Measurements from ENCODE around the gene C3orf62.
"Not testable (repeated sequence)": the region's sequence is repeated elsewhere in the genome, so short reads cannot be mapped to it uniquely, and the experiment has no call there.

Gene C3orf62

GRCh38 chr3:49269443-49270155, 7.4 kb downstream of the C3orf62 start:
- no peak for DNase-seq (ENCODE audit: low read depth in 2 of 2)

- no peak for DNase-seq (ENCODE audit: low read depth in 2 of 2)
Measured at GRCh38 chr3:49266410-49267095, 10.5 kb downstream of the C3orf62 start.

DNA sequence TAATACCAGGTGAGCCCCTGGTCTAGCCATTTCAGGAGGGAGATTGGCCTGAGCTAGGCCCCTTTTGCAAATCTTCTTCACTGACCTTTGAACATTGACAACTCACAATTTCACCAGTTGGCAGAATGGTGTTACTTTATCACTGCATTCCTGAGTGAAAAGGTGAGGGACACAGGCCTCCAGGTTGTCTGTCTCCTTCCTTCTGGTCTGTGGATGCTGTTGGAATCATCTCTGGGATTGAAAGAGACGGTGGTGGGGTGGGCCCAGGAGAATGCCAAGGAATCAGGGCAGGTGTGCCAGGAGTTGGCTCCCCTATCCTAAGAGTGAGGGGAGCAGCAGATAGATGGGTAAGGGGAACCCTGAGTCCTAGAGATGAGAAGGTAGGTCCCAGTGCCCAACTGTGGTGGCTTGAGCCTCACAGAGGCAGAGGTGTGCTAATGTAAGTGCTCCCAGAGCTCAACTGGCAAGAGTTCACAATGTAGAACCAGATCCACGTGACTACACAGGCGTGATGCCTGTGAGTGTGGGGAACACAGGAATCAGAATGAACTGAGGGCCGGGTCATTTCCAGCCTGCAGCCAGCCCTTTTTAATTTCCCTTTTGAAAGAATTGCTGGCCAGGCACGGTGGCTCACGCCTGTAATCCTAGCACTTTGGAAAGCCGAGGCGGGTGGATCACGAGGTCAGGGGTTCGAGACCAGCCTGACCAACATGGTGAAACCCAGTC, 11.2 kb downstream of the C3orf62 start:
- DNase-seq (ENCODE audit: low read depth in 2 of 2): no peak

DNA sequence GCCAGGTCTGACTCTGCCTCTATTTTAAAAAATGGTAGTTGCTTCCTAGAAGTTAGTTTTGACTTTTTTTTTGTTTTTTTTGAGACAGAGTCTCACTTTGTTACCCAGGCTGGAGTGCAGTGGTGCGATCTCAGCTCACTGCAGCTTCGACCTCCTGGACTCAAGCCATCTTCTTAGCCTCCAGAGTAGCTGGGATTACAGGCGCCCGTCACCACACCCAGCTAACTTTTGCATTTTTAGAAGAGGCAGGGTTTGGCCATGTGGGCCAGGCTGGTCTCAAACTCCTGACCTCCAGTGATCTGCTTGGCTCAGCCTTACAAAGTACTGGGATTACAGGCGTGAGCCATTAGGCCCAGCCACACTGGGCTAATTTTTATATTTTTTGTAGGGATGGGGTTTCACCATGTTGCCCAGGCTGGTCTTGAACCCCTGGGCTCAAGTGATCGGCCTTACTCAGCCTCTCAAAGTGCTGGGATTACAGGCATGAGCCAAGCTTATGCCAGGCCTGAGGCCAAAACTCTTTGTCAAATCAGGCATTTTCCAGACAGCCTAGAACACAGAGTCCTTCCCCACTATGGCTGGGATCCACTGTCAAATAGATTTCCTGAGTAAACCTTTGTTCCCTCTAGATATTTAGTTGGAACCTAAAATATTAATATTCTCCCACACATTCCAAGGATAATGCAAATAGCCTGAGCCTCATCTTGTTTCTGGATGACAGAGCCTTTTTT, 13.7 kb downstream of the C3orf62 start:
- no peak for DNase-seq (ENCODE audit: low read depth in 2 of 2)

DNA sequence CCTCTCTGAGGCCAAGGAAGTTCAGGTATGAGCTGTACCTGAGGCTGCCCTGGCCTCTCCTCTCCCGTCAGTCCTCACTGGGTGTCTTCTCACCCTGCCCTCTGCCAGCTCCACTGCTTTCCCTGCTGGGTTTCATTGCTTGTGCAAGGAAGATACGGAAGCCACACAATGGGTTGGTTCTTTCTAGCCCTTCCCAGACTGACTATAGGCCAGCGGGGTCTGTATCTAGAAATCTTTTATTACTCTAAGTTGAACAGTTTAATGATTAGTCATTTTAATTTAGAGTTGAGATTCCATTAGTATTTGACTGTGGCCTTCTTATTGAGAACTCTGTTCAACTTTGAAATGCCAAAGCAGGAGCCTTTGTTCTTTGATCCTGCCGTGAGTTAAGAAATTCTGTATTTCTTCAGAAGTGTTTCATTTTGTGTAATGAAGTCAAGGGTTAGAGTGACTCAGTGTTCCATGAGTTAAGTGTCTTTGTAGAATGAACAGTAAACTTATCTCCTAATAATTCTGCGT, 16.2 kb downstream of the C3orf62 start:
- no peak for DNase-seq (ENCODE audit: low read depth in 2 of 2)

DNA sequence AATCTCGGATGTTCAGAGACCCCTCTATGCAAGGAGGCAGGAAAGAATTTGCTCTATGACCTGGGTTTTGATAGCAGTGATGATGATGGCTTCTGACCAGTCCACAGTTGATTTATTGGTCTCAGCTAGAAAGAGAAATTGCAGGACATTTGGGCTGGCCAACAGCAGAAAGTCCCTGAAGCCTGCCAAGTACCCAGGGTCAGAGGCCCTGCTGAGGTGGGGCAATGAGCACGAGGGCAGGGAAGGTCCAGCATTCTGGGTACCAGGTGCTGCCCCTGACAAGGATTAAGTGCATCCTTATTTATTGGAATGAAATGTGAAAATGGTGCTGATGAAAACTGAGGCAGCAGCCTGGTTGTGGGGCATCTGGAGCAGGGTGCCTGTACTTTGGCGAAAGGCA, 19.8 kb downstream of the C3orf62 start:
- DNase-seq (ENCODE audit: low read depth in 2 of 2): no peak

DNA sequence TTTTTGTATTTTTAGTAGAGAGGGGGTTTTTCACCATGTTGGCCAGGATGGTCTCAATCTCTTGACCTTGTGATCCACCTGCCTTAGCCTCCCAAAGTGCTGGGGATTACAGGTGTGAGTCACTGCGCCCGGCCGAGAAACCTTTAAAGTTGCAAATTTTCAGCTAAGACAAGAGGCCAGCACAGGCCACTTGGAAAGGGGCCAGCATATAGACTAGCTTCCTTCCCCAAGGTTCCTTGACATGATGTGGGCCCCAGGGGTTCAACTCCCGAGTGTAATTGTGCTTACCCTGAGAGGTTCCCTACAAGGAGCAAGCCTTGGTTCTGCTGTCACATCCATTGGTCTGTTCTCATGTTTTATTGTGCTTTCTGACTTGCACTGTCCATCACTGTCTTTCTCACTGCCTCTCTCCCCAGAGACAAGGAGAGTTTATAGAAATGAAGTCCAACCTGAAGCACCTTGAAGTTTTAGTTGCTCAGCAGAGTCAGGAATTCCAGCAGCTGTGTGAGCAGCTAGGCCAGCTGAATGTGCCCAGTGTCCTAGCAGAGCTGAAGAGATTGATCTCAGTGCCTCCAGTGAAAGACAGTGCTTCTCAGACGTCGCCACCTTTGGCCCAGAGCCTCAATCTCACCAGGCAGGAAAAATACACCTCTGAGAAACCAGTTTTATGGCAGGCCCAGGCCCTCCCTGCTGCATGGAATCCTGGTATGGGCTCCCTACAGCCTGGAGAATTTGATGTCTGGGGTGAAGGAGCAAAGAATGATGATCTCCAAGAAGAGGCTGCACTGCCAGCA, 21.1 kb downstream of the C3orf62 start:
- DNase-seq (ENCODE audit: low read depth in 2 of 2): no peak

DNA sequence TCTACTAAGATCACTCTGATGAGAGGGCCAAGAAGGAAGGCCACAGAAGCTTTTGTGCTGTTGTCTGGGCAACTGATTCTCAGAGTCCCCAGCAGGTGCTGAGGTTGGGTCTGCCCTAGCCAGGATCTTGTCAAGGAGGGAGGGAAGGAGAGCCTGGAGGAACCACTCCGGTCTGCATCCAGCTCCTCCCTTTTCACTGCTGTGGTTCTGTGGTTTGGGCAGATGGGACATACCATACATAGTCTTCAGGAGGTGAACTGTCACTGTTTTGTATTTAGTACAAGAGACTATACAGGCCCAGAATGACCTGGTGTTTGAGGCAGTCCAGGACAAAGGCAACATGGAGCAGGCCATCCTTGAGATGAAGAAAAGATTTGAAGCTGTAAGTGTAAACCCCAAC, 21.9 kb downstream of the C3orf62 start:
- DNase-seq (ENCODE audit: low read depth in 2 of 2): no peak

GRCh38 chr3:49253512-49253911, 23.5 kb downstream of the C3orf62 start:
- no peak for DNase-seq (ENCODE audit: low read depth in 2 of 2)

DNA sequence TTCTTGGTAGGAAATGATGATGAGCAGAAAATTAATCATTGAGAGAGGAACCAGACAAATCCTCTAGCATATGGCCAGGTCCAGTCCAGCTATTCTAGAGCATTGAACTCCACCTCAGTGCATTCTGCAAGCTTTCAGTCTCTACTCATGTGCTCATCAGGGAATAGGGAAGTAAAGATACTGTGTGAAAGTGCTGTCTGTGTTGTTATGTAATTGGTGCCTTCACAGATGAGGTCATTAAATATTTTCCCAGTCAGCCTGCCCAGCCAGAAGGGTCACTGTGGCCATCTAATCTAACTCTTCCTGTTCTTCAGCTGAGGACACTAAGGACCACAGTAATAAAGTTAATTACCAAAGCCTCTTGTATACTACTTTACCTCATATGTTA, 28.2 kb downstream of the C3orf62 start:
- no peak for DNase-seq (ENCODE audit: low read depth in 2 of 2)

- no peak for DNase-seq (ENCODE audit: low read depth in 2 of 2)
Measured at GRCh38 chr3:49244581-49245205, 32.3 kb downstream of the C3orf62 start.

GRCh38 chr3:49240091-49240490, 36.9 kb downstream of the C3orf62 start:
- not testable (repeated sequence) for DNase-seq (ENCODE audit: low read depth in 2 of 2)

DNA sequence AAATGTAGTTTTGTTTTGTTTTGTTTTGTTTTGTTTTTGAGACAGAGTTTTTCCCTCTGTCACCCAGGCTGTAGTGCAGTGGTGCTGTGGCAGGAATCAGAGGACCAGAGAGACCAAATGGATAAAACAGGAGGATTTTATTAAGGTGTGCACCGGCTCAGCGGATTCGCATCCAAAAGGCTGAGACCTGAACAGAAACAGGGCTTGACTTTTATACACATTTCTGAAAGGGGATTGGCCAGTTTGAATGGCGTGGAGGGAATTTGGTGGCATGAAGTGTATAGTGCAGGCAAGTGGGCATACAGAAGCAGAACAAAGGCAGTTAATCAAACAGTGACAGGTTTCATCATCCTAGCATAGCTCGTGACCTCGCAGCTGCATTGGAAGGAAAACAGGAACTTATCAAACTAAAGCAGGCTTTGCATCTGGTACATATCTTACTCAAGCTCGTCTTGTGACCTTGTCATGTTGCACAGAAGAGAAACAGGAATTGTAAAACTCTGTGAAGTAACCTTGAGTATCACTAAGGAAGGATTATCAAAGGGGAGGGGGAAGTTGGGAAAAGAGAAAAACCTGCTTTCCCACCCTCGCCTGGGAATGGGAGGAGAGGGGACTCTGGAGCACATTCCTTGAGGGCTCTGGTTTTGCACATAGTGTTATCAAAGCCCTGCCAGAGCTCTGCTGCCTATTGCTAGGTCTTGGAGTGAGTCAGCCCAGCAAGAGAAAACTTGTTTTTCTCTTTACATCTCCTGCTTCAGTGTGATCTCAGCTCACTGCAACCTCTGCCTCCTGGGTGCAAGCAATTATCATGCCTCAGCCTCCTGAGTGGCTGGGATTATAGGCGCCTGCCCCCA, 38.5 kb downstream of the C3orf62 start:
- no peak for DNase-seq (ENCODE audit: low read depth in 2 of 2)

DNA sequence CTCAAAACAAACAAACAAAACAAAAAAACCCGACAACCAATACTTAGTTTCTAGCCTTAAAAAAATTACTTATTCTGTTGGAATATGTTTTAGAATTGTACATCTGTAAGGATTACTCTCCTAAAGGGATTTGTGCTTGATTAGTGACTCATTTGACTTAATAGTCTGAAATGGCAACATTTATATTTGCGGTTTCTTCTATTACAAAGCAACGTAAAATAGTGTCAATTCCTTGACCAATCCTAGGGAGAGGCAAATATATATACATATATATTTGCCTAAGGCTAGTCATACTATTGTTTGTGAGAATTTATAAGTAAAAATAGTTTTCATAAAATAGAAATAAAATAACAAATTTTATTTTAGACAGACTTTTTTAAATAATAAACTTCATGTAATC, 39.7 kb downstream of the C3orf62 start:
- no peak for DNase-seq (ENCODE audit: low read depth in 2 of 2)

DNA sequence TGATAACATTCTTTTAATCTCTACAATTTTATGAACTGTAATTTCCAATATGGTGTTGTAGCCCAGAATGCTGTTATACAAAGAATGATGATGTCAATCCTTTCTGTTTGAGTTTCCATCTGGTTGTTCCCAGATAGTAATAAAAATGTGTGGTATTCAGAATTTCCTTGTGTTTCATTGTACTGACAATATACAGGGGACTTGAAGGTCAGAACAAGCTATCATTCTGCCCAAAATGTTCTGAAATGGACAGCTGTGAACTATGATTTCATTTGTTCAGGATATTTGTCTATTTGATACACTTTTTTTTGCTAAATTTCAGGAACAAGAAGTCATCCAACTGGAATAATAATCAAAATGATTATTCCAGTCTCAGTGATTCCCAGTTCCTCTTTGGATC, 40.8 kb downstream of the C3orf62 start:
- no peak for DNase-seq (ENCODE audit: low read depth in 2 of 2)

DNA sequence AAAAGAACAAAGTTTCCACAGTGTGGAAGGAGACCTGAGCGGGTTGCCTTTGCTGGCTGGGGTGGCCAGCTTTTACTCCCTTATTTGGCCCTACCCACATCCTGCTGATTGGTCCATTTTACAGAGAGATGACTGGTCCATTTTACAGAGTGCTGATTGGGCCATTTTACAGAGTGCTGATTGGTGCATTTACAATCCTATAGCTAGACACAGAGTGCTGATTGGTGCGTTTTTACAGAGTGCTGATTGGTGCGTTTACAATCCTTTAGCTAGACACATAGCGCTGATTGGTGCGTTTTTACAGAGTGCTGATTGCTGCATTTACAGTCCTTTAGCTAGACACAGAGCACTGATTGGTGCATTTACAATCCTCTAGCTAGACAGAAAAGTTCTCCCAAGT, 48.2 kb downstream of the C3orf62 start:
- DNase-seq (ENCODE audit: low read depth in 2 of 2): not testable (repeated sequence)

- no peak for DNase-seq (ENCODE audit: low read depth in 2 of 2)
Measured at GRCh38 chr3:49222002-49222401, 55.0 kb downstream of the C3orf62 start.

GRCh38 chr3:49220985-49221563, 56.0 kb downstream of the C3orf62 start:
- not testable (repeated sequence) for DNase-seq (ENCODE audit: low read depth in 2 of 2)

- no peak for DNase-seq (ENCODE audit: low read depth in 2 of 2)
Measured at GRCh38 chr3:49219132-49219531, 57.9 kb downstream of the C3orf62 start.
